ENCODE measurements around the gene BTG2. TPM values are rescaled to one million over a fixed set of nuclear protein-coding genes. Genes with fewer than 3 reads are reported as not detected.

Gene BTG2
- total RNA-seq, 1 experiment from 2014 or later = 24.2 TPM

GRCh38 chr1:203300441-203301330 is 4.6 kb upstream of the BTG2 start:
- Histone ChIP-seq H3K36me3 (ENCODE audit: control insufficient read depth in 1 of 2, insufficient read depth in 2 of 2, low read length in 2 of 2) (no peaks in the 10 kb centered on the region), H3K79me2 (ENCODE audit: insufficient read depth, low read length) (peaks cover 3% of the 10 kb centered on the region; the same call in 1 of the 2 replicates), H3K4me3 (replicated peaks in 1 of 2; ENCODE audit: low read depth in 1 of 2, low read length in 2 of 2) (no peak overlapping the region), H3K27ac (ENCODE audit: low read depth, low read length) (no peak overlapping the region), H3K9ac (ENCODE audit: low read length) (no peak overlapping the region), H3K9me3 (ENCODE audit: control insufficient read depth in 1 of 2, insufficient read depth in 1 of 2, low read depth in 1 of 2, low read length in 2 of 2) (no peaks in the 10 kb centered on the region), H3K9me2 (ENCODE audit: insufficient read depth) (no peaks in the 10 kb centered on the region), H3K4me2 (ENCODE audit: low read length) (no peak overlapping the region), H2AFZ (ENCODE audit: low read depth, low read length, poor library complexity, severe bottlenecking) (no peak overlapping the region), H4K20me1 (ENCODE audit: insufficient read depth) (no peaks in the 10 kb centered on the region), H3K27me3 (ENCODE audit: insufficient read depth, low read length) (no peaks in the 10 kb centered on the region), H3K4me1 (ENCODE audit: control insufficient read depth in 1 of 2, insufficient read depth in 2 of 2, low read length in 2 of 2) (peaks cover 8 to 17% of the 10 kb centered on the region in 2 experiments; a peak in 2 of 4 replicates)
- ATAC-seq (no peak), DNase-seq (ENCODE audit: low read depth, low spot score) (no peak)
- intact Hi-C loops (cut with micrococcal nuclease) = no loop called here
- ChIA-PET POLR2A (no interaction called here), CTCF (no interaction called here), RAD21 (ENCODE audit: low non-redundant PET in 1 of 2, low total read pairs in 2 of 2, uncharacterized antibody in 2 of 2, unreplicated experiment in 2 of 2) (no interaction called here)
- TF ChIP-seq ATF3 (IDR thresholded peaks at IDR 0.05) (no peak), ZFX (IDR thresholded peaks at IDR 0.05) (no peak), EZH2 (IDR thresholded peaks at IDR 0.05) (no peak), TCF7L2 (IDR thresholded peaks at IDR 0.05; ENCODE audit: borderline replicate concordance, extremely low read depth, insufficient read depth, insufficient read length) (no peak)
- no TSS peak for BruUV-seq (replicated peaks)

- Histone ChIP-seq H3K4me3 (replicated peaks in 1 of 2; ENCODE audit: low read depth in 1 of 2, low read length in 2 of 2) (no peak overlapping the region), H3K9ac (ENCODE audit: low read length) (no peak overlapping the region), H3K79me2 (ENCODE audit: insufficient read depth, low read length) (peaks cover 9% of the 10 kb centered on the region; the same call in 1 of the 2 replicates), H3K4me2 (ENCODE audit: low read length) (no peak overlapping the region), H3K27ac (ENCODE audit: low read depth, low read length) (no peak overlapping the region), H3K36me3 (ENCODE audit: control insufficient read depth in 1 of 2, insufficient read depth in 2 of 2, low read length in 2 of 2) (no peaks in the 10 kb centered on the region), H3K9me2 (ENCODE audit: insufficient read depth) (no peaks in the 10 kb centered on the region), H4K20me1 (ENCODE audit: insufficient read depth) (no peaks in the 10 kb centered on the region), H3K4me1 (ENCODE audit: control insufficient read depth in 1 of 2, insufficient read depth in 2 of 2, low read length in 2 of 2) (peaks cover 8 to 20% of the 10 kb centered on the region in 2 experiments; a peak in 3 of 4 replicates), H3K9me3 (ENCODE audit: control insufficient read depth in 1 of 2, insufficient read depth in 1 of 2, low read depth in 1 of 2, low read length in 2 of 2) (no peaks in the 10 kb centered on the region), H3K27me3 (ENCODE audit: insufficient read depth, low read length) (no peaks in the 10 kb centered on the region), H2AFZ (ENCODE audit: low read depth, low read length, poor library complexity, severe bottlenecking) (no peak overlapping the region)
- intact Hi-C loops (cut with micrococcal nuclease) = no loop called here
- BruUV-seq (replicated peaks) = no TSS peak
- ATAC-seq (no peak), DNase-seq (ENCODE audit: low read depth, low spot score) (no peak)
- ChIA-PET CTCF (no interaction called here), RAD21 (ENCODE audit: low non-redundant PET in 1 of 2, low total read pairs in 2 of 2, uncharacterized antibody in 2 of 2, unreplicated experiment in 2 of 2) (no interaction called here), POLR2A (no interaction called here)
- TF ChIP-seq ZFX (IDR thresholded peaks at IDR 0.05) (no peak), ATF3 (IDR thresholded peaks at IDR 0.05) (no peak), POLR2AphosphoS5 (IDR thresholded peaks at IDR 0.05; ENCODE audit: low read depth, low read length) (no peak), RAD21 (IDR thresholded peaks at IDR 0.05; ENCODE audit: low read depth) (no peak), CTCF (IDR thresholded peaks at IDR 0.05 in 2 of 3, conservative IDR thresholded peaks at IDR 0.05 in 1 of 3; ENCODE audit: borderline replicate concordance in 1 of 3, insufficient read depth in 1 of 3, low read depth in 2 of 3, low read length in 2 of 3) (no peak), EGR1 (IDR thresholded peaks at IDR 0.05; ENCODE audit: low read depth) (no peak), YY1 (IDR thresholded peaks at IDR 0.05; ENCODE audit: extremely low read depth, insufficient replicate concordance, low read depth, low read length) (no peak), EZH2phosphoT487 (IDR thresholded peaks at IDR 0.05; ENCODE audit: borderline replicate concordance) (no peak), JUND (IDR thresholded peaks at IDR 0.05) (no peak), TCF7L2 (IDR thresholded peaks at IDR 0.05; ENCODE audit: borderline replicate concordance, extremely low read depth, insufficient read depth, insufficient read length) (no peak), CBX3 (IDR thresholded peaks at IDR 0.05; ENCODE audit: low read depth) (no peak), FOSL1 (IDR thresholded peaks at IDR 0.05; ENCODE audit: low read depth) (no peak), SP1 (IDR thresholded peaks at IDR 0.05; ENCODE audit: low read depth) (no peak)
Measured at GRCh38 chr1:203301331-203301668, 4.0 kb upstream of the BTG2 start.
